ENCODE measurements around the gene TMEM256. TPM values are rescaled to one million over a fixed set of nuclear protein-coding genes. Genes with fewer than 3 reads are reported as not detected.
A peak's percentile ranks its signal among the peaks of the same experiment; 100 is the strongest.

Gene TMEM256
- polyA plus RNA-seq, 4 donors = 78.9 to 105 (median 86.2) TPM

- DNase-seq (ENCODE audit: low read depth in 4 of 4, low spot score in 3 of 4) = peak in 1 of 4 donors; percentile 61
These were observed 47.8 kb downstream of the TMEM256 start for GRCh38 chr17:7356072-7356549.

DNA sequence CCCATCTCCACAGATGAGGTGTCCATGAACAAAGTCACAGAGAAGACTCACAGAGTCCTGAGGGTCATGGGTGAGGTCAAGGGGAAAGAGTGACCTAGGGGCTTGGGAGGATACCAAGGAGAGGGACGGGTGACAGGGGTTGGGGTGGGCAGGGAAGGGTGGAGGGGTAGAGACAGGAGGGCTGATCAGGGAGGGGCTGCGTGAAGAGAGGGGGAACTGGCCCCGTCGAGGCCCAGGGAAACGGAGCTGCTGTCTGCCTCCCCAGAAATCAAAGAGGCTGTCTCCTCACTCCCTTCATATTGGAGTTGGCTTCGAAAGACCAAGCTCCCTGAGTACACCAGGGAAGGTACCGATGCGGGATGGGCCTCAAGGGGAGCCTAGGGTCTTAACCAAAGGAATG lies 48.3 kb downstream of the TMEM256 start:
- no peak for DNase-seq (ENCODE audit: low read depth in 4 of 4, low spot score in 3 of 4)

- no peak for DNase-seq (ENCODE audit: low read depth in 4 of 4, low spot score in 3 of 4)
These were observed 48.8 kb downstream of the TMEM256 start, which contains the start of gene TMEM95 for GRCh38 chr17:7355053-7355452. TMEM95 (plus strand) TSS chr17:7355156; CDS start chr17:7355205, 49 bp downstream.

DNA sequence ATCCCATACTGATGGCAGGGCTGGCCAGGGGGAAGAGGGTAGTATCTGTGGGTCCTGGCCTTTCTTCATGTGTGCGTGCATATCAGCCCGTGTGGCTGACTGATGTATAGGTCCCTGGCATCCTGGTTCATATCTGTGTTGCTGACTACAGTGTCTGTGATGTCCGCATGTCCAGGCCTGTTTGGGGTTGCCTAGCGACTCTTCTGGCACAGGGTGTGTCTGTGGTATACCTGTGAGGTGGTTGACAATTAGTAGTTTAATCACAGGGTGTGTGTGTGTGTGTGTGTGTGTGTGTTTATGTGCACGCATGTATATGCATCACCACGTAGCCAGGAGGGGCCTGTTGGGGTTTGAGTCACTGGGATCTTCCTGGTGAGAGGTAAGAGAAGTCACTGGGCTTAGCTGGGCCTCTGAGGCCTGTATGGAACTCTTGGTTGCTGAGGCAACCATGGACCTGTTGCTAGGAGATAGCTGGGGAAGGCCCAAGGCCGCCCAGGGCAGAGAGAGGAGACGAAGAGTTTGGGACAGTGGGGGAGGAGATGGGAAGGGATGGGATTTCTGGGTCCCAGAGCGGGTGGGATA lies 49.5 kb downstream of the TMEM256 start:
- DNase-seq (ENCODE audit: low read depth in 4 of 4, low spot score in 3 of 4) = no peak

Other genes starting within 250 kb of the TMEM256 start
- 1 to 10 TPM; 4.6 to 8.1 (median 5.2) TPM for gene ASGR1, start 224.7 kb downstream of the TMEM256 start, polyA plus RNA-seq (ENCODE audit: insufficient read length in 4 of 4)
- 10 to 100 TPM; 30.3 to 40.3 (median 32.9) TPM for gene DLG4, start 184.3 kb downstream of the TMEM256 start, polyA plus RNA-seq (ENCODE audit: insufficient read length in 4 of 4)
- 100 to 1,000 TPM; 421 to 519 (median 462) TPM for gene ACADVL, start 184.2 kb downstream of the TMEM256 start, polyA plus RNA-seq (ENCODE audit: insufficient read length in 4 of 4)
- 10 to 100 TPM; 49.9 to 65.1 (median 50.9) TPM for gene DVL2, start 169.6 kb downstream of the TMEM256 start, polyA plus RNA-seq (ENCODE audit: insufficient read length in 4 of 4)
- 10 to 100 TPM; 57.4 to 66.4 (median 60.9) TPM for gene PHF23, start 164.6 kb downstream of the TMEM256 start, polyA plus RNA-seq (ENCODE audit: insufficient read length in 4 of 4)
- 100 to 1,000 TPM; 389 to 496 (median 451) TPM for gene GABARAP, start 161.6 kb downstream of the TMEM256 start, polyA plus RNA-seq (ENCODE audit: insufficient read length in 4 of 4)
- 100 to 1,000 TPM; 147 to 167 (median 159) TPM for gene CTDNEP1, start 152.4 kb downstream of the TMEM256 start, polyA plus RNA-seq (ENCODE audit: insufficient read length in 4 of 4)
- 10 to 100 TPM; 40.3 to 55.8 (median 50.5) TPM for gene ELP5, start 151.9 kb downstream of the TMEM256 start, polyA plus RNA-seq (ENCODE audit: insufficient read length in 4 of 4)
- gene CLDN7, start 141.6 kb downstream of the TMEM256 start, polyA plus RNA-seq (ENCODE audit: insufficient read length in 4 of 4) = 10 to 100 TPM; 45.0 to 66.0 (median 51.8) TPM
- 1 to 10 TPM; 1.8 to 2.9 (median 2.5) TPM for gene SLC2A4, start 122.4 kb downstream of the TMEM256 start, polyA plus RNA-seq (ENCODE audit: insufficient read length in 4 of 4)
- 1 to 10 TPM; 2.9 to 4.2 (median 3.4) TPM for gene YBX2, start 109.5 kb downstream of the TMEM256 start, polyA plus RNA-seq (ENCODE audit: insufficient read length in 4 of 4)
- gene EIF5A, start 96.5 kb downstream of the TMEM256 start, polyA plus RNA-seq (ENCODE audit: insufficient read length in 4 of 4) = 100 to 1,000 TPM; 297 to 355 (median 333) TPM
- gene GPS2, start 88.7 kb downstream of the TMEM256 start, polyA plus RNA-seq (ENCODE audit: insufficient read length in 4 of 4) = 100 to 1,000 TPM in 2 of 4 donors, 10 to 100 TPM in 2; 86.3 to 106 (median 99.6) TPM
- 10 to 100 TPM; 28.3 to 33.3 (median 30.7) TPM for gene NEURL4, start 74.8 kb downstream of the TMEM256 start, polyA plus RNA-seq (ENCODE audit: insufficient read length in 4 of 4)
- 1 to 10 TPM; 5.7 to 9.1 (median 6.0) TPM for gene ACAP1, start 67.6 kb downstream of the TMEM256 start, polyA plus RNA-seq (ENCODE audit: insufficient read length in 4 of 4)
- 10 to 100 TPM; 12.4 to 13.6 (median 12.9) TPM for gene KCTD11, start 51.9 kb downstream of the TMEM256 start, polyA plus RNA-seq (ENCODE audit: insufficient read length in 4 of 4)
- not detected for gene TMEM95, start 48.9 kb downstream of the TMEM256 start, polyA plus RNA-seq (ENCODE audit: insufficient read length in 4 of 4)
- gene TNK1, start 23.0 kb downstream of the TMEM256 start, polyA plus RNA-seq (ENCODE audit: insufficient read length in 4 of 4) = 1 to 10 TPM; 3.2 to 7.2 (median 4.5) TPM
- 10 to 100 TPM; 30.5 to 46.3 (median 38.1) TPM for gene PLSCR3, start 9.6 kb downstream of the TMEM256 start, polyA plus RNA-seq (ENCODE audit: insufficient read length in 4 of 4)
- gene NLGN2, start 3.7 kb upstream of the TMEM256 start, polyA plus RNA-seq (ENCODE audit: insufficient read length in 4 of 4) = 10 to 100 TPM; 22.8 to 32.6 (median 24.9) TPM
- gene SPEM1, start 16.2 kb upstream of the TMEM256 start, polyA plus RNA-seq (ENCODE audit: insufficient read length in 4 of 4) = under 1 TPM in 1 of 4 donors, not detected in 3; 0.09 TPM
- gene SPEM2, start 21.5 kb upstream of the TMEM256 start, polyA plus RNA-seq (ENCODE audit: insufficient read length in 4 of 4) = under 1 TPM in 2 of 4 donors, not detected in 2; 0.12 TPM
- not detected for gene SPEM3, start 24.8 kb upstream of the TMEM256 start, polyA plus RNA-seq (ENCODE audit: insufficient read length in 4 of 4)
- gene TMEM102, start 31.3 kb upstream of the TMEM256 start, polyA plus RNA-seq (ENCODE audit: insufficient read length in 4 of 4) = 1 to 10 TPM; 3.6 to 5.6 (median 4.3) TPM
- 1 to 10 TPM; 6.0 to 8.6 (median 7.8) TPM for gene FGF11, start 35.4 kb upstream of the TMEM256 start, polyA plus RNA-seq (ENCODE audit: insufficient read length in 4 of 4)
- gene CHRNB1, start 41.0 kb upstream of the TMEM256 start, polyA plus RNA-seq (ENCODE audit: insufficient read length in 4 of 4) = 10 to 100 TPM; 10.1 to 11.7 (median 11.3) TPM
- 10 to 100 TPM; 38.6 to 47.4 (median 44.3) TPM for gene ZBTB4, start 75.5 kb upstream of the TMEM256 start, polyA plus RNA-seq (ENCODE audit: insufficient read length in 4 of 4)
- under 1 TPM in 3 of 4 donors, not detected in 1; 0.16 to 0.22 (median 0.21) TPM for gene SLC35G6, start 77.3 kb upstream of the TMEM256 start, polyA plus RNA-seq (ENCODE audit: insufficient read length in 4 of 4)
- 100 to 1,000 TPM; 117 to 158 (median 121) TPM for gene POLR2A, start 80.3 kb upstream of the TMEM256 start, polyA plus RNA-seq (ENCODE audit: insufficient read length in 4 of 4)
- 10 to 100 TPM; 25.3 to 32.5 (median 29.0) TPM for gene TNFSF12, start 145.0 kb upstream of the TMEM256 start, polyA plus RNA-seq (ENCODE audit: insufficient read length in 4 of 4)
- gene TNFSF13, start 154.7 kb upstream of the TMEM256 start, polyA plus RNA-seq (ENCODE audit: insufficient read length in 4 of 4) = 10 to 100 TPM; 13.2 to 17.8 (median 14.3) TPM
- gene SENP3, start 157.8 kb upstream of the TMEM256 start, polyA plus RNA-seq (ENCODE audit: insufficient read length in 4 of 4) = 10 to 100 TPM; 68.1 to 81.1 (median 78.1) TPM
- gene CD68, start 175.5 kb upstream of the TMEM256 start, polyA plus RNA-seq (ENCODE audit: insufficient read length in 4 of 4) = 10 to 100 TPM; 43.0 to 78.7 (median 53.9) TPM
- gene MPDU1, start 179.8 kb upstream of the TMEM256 start, polyA plus RNA-seq (ENCODE audit: insufficient read length in 4 of 4) = 100 to 1,000 TPM; 110 to 122 (median 119) TPM
- gene SOX15, start 186.0 kb upstream of the TMEM256 start, polyA plus RNA-seq (ENCODE audit: insufficient read length in 4 of 4) = 1 to 10 TPM; 3.3 to 4.3 (median 4.0) TPM
- gene FXR2, start 210.8 kb upstream of the TMEM256 start, polyA plus RNA-seq (ENCODE audit: insufficient read length in 4 of 4) = 10 to 100 TPM; 46.5 to 54.2 (median 46.9) TPM
- gene SAT2, start 223.7 kb upstream of the TMEM256 start, polyA plus RNA-seq (ENCODE audit: insufficient read length in 4 of 4) = 100 to 1,000 TPM; 124 to 145 (median 139) TPM
- gene SHBG, start 226.0 kb upstream of the TMEM256 start, polyA plus RNA-seq (ENCODE audit: insufficient read length in 4 of 4) = 1 to 10 TPM; 3.5 to 5.7 (median 4.0) TPM
- gene ATP1B2, start 246.8 kb upstream of the TMEM256 start, polyA plus RNA-seq (ENCODE audit: insufficient read length in 4 of 4) = 10 to 100 TPM; 18.6 to 26.1 (median 21.2) TPM